ENCODE data around the gene MAPRE2.

The MAPRE2 gene

DNA sequence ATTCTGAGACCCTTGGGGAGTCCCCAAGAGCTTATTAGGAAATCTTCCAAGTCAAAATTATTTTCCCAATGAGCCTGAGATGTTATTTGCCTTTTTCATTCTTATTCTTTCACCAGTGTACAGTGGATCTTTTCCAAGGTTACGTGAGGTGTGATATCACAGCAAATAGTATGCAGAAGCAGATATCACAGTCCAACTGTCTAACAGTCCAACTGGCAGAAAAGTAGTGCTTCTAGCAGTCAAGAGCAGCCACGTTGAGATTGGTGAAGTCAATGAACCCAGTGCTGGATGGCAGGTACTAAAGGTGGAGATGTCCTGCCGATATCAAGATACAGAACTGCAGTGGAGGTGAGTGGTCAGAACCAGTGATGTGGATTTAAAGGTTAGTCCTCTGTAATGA is 120.7 kb downstream of the MAPRE2 start:
- TF ChIP-seq EGR1 (IDR thresholded peaks at IDR 0.05) (no peak), FOXM1 (IDR thresholded peaks at IDR 0.05; ENCODE audit: borderline replicate concordance, low read depth) (no peak), EP300 (IDR thresholded peaks at IDR 0.05; ENCODE audit: borderline replicate concordance) (no peak), CEBPB (IDR thresholded peaks at IDR 0.05) (no peak), YY1 (IDR thresholded peaks at IDR 0.05; ENCODE audit: low read depth) (no peak), RAD21 (IDR thresholded peaks at IDR 0.05; ENCODE audit: low read depth) (no peak), TAF1 (IDR thresholded peaks at IDR 0.05; ENCODE audit: low read depth) (no peak), TCF12 (IDR thresholded peaks at IDR 0.05; ENCODE audit: low read depth) (no peak), USF1 (IDR thresholded peaks at IDR 0.05) (no peak), CREB1 (IDR thresholded peaks at IDR 0.05; ENCODE audit: low read depth) (no peak), TEAD4 (IDR thresholded peaks at IDR 0.05) (no peak), NFIC (IDR thresholded peaks at IDR 0.05) (no peak)
- TF ChIP-seq, protein P1, sequence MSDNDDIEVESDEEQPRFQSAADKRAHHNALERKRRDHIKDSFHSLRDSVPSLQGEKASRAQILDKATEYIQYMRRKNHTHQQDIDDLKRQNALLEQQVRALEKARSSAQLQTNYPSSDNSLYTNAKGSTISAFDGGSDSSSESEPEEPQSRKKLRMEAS (IDR thresholded peaks at IDR 0.05): no peak
- TF ChIP-seq, protein P2, sequence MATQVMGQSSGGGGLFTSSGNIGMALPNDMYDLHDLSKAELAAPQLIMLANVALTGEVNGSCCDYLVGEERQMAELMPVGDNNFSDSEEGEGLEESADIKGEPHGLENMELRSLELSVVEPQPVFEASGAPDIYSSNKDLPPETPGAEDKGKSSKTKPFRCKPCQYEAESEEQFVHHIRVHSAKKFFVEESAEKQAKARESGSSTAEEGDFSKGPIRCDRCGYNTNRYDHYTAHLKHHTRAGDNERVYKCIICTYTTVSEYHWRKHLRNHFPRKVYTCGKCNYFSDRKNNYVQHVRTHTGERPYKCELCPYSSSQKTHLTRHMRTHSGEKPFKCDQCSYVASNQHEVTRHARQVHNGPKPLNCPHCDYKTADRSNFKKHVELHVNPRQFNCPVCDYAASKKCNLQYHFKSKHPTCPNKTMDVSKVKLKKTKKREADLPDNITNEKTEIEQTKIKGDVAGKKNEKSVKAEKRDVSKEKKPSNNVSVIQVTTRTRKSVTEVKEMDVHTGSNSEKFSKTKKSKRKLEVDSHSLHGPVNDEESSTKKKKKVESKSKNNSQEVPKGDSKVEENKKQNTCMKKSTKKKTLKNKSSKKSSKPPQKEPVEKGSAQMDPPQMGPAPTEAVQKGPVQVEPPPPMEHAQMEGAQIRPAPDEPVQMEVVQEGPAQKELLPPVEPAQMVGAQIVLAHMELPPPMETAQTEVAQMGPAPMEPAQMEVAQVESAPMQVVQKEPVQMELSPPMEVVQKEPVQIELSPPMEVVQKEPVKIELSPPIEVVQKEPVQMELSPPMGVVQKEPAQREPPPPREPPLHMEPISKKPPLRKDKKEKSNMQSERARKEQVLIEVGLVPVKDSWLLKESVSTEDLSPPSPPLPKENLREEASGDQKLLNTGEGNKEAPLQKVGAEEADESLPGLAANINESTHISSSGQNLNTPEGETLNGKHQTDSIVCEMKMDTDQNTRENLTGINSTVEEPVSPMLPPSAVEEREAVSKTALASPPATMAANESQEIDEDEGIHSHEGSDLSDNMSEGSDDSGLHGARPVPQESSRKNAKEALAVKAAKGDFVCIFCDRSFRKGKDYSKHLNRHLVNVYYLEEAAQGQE (IDR thresholded peaks at IDR 0.05; ENCODE audit: low read depth): no peak

DNA sequence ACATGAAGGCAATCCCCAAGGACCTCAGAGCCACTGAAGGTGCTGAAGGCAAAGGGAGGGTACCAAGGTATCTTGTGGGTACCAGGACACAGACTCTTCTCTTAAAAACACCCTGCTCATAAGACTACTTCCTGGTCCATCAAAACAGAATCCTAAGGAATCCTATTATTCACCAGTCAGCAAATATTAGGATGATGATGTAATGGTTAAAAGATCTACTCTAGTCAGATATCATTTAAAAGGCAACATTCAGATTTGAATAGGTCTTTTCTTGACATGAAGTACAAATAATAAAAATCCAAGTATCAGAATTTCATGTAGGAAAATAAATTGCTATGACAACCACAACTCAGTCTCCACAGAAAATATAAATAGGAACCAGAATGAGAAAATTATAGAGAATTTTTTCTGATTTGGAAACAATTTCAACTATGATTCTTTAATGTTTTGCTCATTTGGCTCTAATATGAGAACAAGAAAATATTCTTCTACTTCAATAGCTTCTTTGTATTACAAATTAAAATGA is 121.9 kb downstream of the MAPRE2 start:
- TF ChIP-seq YY1 (IDR thresholded peaks at IDR 0.05; ENCODE audit: low read depth) (no peak), TAF1 (IDR thresholded peaks at IDR 0.05; ENCODE audit: low read depth) (no peak)

- no peak for TF ChIP-seq RAD21 (IDR thresholded peaks at IDR 0.05; ENCODE audit: low read depth)
- TF ChIP-seq TCF12 (IDR thresholded peaks at IDR 0.05; ENCODE audit: low read depth): no peak
- no peak for TF ChIP-seq NFIC (IDR thresholded peaks at IDR 0.05)
- TF ChIP-seq, protein P2 (IDR thresholded peaks at IDR 0.05; ENCODE audit: low read depth): no peak
- TF ChIP-seq EP300 (IDR thresholded peaks at IDR 0.05; ENCODE audit: borderline replicate concordance): no peak
- TF ChIP-seq CEBPB (IDR thresholded peaks at IDR 0.05): no peak
- no peak for TF ChIP-seq ZBTB7A (IDR thresholded peaks at IDR 0.05; ENCODE audit: low read depth)
- no peak for TF ChIP-seq USF1 (IDR thresholded peaks at IDR 0.05)
These were observed 122.5 kb downstream of the MAPRE2 start for GRCh38 chr18:35163721-35164120.

DNA sequence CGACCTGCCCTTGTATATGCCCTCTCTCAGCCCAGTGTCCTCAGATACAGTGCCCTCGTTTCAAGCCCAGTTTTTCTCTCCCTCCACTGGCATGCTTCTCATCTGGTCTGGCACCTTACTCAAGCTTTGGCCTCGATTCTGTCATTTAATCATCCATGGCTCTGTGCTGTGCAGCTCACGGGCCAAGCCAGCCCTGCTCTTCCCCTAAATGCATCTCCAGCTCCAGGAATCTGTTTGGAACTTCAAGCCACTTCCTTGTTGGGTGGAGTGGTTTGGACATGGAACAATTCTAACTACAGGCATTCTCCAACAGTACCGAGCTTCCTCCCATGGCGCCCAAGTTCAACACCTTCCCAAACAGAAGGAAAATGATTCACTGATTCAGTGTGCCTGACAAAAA is 122.9 kb downstream of the MAPRE2 start:
- TF ChIP-seq CEBPB (IDR thresholded peaks at IDR 0.05) (no peak), ZBTB7A (IDR thresholded peaks at IDR 0.05; ENCODE audit: low read depth) (no peak)
- TF ChIP-seq, protein P2 (IDR thresholded peaks at IDR 0.05; ENCODE audit: low read depth): no peak

- TF ChIP-seq EGR1 (IDR thresholded peaks at IDR 0.05): no peak
- TF ChIP-seq, protein P1 (IDR thresholded peaks at IDR 0.05): no peak
- TF ChIP-seq EP300 (IDR thresholded peaks at IDR 0.05; ENCODE audit: borderline replicate concordance): no peak
- TF ChIP-seq, protein P2 (IDR thresholded peaks at IDR 0.05; ENCODE audit: low read depth): no peak
- no peak for TF ChIP-seq NFIC (IDR thresholded peaks at IDR 0.05)
- TF ChIP-seq TCF12 (IDR thresholded peaks at IDR 0.05; ENCODE audit: low read depth): no peak
- TF ChIP-seq TAF1 (IDR thresholded peaks at IDR 0.05; ENCODE audit: low read depth): no peak
- TF ChIP-seq FOXM1 (IDR thresholded peaks at IDR 0.05; ENCODE audit: borderline replicate concordance, low read depth): no peak
- TF ChIP-seq USF1 (IDR thresholded peaks at IDR 0.05): no peak
- TF ChIP-seq YY1 (IDR thresholded peaks at IDR 0.05; ENCODE audit: low read depth): no peak
- no peak for TF ChIP-seq CREB1 (IDR thresholded peaks at IDR 0.05; ENCODE audit: low read depth)
- no peak for TF ChIP-seq ZBTB7A (IDR thresholded peaks at IDR 0.05; ENCODE audit: low read depth)
- no peak for TF ChIP-seq CEBPB (IDR thresholded peaks at IDR 0.05)
- no peak for TF ChIP-seq TEAD4 (IDR thresholded peaks at IDR 0.05)
These were observed 126.1 kb downstream of the MAPRE2 start for GRCh38 chr18:35167332-35167731.
